Measurements from ENCODE around the gene PTPN21.
A peak's percentile ranks its signal among the peaks of the same experiment; 100 is the strongest.

PTPN21 gene

GRCh38 chr14:88553886-88554456 is 836 bp downstream of the PTPN21 start:
- DNase-seq (ENCODE audit: low read depth) = no peak
- TF ChIP-seq, protein P1, sequence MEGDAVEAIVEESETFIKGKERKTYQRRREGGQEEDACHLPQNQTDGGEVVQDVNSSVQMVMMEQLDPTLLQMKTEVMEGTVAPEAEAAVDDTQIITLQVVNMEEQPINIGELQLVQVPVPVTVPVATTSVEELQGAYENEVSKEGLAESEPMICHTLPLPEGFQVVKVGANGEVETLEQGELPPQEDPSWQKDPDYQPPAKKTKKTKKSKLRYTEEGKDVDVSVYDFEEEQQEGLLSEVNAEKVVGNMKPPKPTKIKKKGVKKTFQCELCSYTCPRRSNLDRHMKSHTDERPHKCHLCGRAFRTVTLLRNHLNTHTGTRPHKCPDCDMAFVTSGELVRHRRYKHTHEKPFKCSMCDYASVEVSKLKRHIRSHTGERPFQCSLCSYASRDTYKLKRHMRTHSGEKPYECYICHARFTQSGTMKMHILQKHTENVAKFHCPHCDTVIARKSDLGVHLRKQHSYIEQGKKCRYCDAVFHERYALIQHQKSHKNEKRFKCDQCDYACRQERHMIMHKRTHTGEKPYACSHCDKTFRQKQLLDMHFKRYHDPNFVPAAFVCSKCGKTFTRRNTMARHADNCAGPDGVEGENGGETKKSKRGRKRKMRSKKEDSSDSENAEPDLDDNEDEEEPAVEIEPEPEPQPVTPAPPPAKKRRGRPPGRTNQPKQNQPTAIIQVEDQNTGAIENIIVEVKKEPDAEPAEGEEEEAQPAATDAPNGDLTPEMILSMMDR (IDR thresholded peaks at IDR 0.05; ENCODE audit: insufficient read depth, low read depth, low read length, missing control alignments) = no peak

GRCh38 chr14:88552876-88553275 is 1.9 kb downstream of the PTPN21 start:
- TF ChIP-seq, protein P1 (IDR thresholded peaks at IDR 0.05; ENCODE audit: insufficient read depth, low read depth, low read length, missing control alignments) = no peak
- no peak overlapping the region for H3K4me3 ChIP-seq (ENCODE audit: low read depth, low read length)
- no peak for DNase-seq (ENCODE audit: low read depth)

More at GRCh38 chr14:88553886-88554456, 836 bp downstream of the PTPN21 start:
- H3K4me3 ChIP-seq (ENCODE audit: low read depth, low read length) = peak overlapping the region; percentile 52

- H3K4me3 ChIP-seq (ENCODE audit: low read depth, low read length) = no peak overlapping the region
- no peak for DNase-seq (ENCODE audit: low read depth)
- TF ChIP-seq, protein P1 (IDR thresholded peaks at IDR 0.05; ENCODE audit: insufficient read depth, low read depth, low read length, missing control alignments) = no peak
Measured at GRCh38 chr14:88551980-88552431, 2.8 kb downstream of the PTPN21 start.

DNA sequence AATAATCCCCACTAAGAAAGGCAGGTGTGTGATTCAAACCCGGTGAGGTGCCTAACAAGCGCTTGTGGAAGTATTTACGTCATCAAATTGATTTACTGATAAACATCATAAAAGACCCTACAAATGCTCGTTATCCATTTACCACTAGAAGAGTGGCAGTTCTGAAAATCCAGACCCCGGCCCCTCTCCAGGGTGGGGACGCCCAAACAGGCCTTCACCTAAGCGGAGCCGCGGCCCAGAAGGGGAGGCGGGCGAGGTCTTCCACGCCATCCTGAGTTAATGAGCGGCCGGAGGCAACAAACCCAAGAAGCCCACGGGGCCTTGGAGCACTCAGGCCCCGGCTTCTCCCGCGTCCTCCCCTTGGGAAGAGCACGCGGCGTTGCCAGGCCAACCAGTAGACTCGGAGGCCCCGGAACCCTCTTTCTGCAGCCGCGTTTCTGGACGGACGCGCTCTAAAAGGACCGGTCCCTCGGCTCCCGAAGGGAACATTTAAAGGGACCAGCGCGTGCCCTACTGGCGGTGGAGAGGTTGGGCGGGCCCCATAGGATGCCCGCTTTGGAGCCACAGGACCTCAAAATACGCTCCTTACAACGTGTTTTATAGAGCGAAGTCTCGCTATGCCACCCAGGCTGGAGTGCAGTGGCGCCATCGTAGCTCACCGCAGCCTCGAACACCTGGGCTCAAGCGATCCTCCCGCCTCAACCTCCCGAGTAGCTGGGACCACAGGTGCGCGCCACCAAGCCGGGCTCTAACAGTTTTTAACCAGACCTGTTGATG is 3.5 kb downstream of the PTPN21 start:
- TF ChIP-seq, protein P1 (IDR thresholded peaks at IDR 0.05; ENCODE audit: insufficient read depth, low read depth, low read length, missing control alignments) = no peak
- no peak overlapping the region for H3K4me3 ChIP-seq (ENCODE audit: low read depth, low read length)
- no peak for DNase-seq (ENCODE audit: low read depth)

DNA sequence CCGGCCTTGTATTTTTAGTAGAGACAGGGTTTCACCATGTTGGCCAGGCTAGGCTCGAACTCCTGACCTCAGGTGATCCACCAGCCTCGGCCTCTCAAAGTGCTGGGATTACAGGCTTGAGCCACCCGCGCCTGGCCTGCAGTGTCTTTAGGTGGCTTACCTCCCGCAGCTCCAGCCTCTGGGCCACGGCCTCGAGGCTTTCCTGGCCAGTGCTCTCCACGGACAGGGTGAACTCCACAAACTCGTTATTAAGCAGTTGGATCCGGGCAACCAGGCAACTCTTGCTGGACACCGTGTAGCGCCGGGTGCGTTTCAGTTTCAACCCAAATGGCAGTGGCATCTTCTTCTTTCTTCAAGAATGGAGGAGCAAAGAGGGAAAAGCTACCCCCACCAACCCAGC is 4.7 kb downstream of the PTPN21 start:
- no peak overlapping the region for H3K4me3 ChIP-seq (ENCODE audit: low read depth, low read length)
- TF ChIP-seq, protein P1 (IDR thresholded peaks at IDR 0.05; ENCODE audit: insufficient read depth, low read depth, low read length, missing control alignments) = no peak
- no peak for DNase-seq (ENCODE audit: low read depth)

GRCh38 chr14:88547386-88547780 is 7.4 kb downstream of the PTPN21 start:
- TF ChIP-seq, protein P1 (IDR thresholded peaks at IDR 0.05; ENCODE audit: insufficient read depth, low read depth, low read length, missing control alignments) = no peak
- no peak for DNase-seq (ENCODE audit: low read depth)
- H3K4me3 ChIP-seq (ENCODE audit: low read depth, low read length) = no peak overlapping the region
